Measurements from ENCODE around the gene KIAA0319L. TPM values are rescaled to one million over a fixed set of nuclear protein-coding genes. Genes with fewer than 3 reads are reported as not detected.
A peak's percentile ranks its signal among the peaks of the same experiment; 100 is the strongest.

KIAA0319L gene
- 28.9 TPM for total RNA-seq
- 10 to 100 TPM; 26.7 to 45.9 (median 35.2) TPM for polyA plus RNA-seq (ENCODE audit: insufficient read depth in 1 of 8, insufficient read length in 8 of 8, low replicate concordance in 1 of 8)
- long read RNA-seq, donor 1, partial matches to known transcripts: 0 of 2 reads
- long read RNA-seq, donor 1, other reads (novel, unspliced or antisense): 0 of 2 reads
- long read RNA-seq, donor 2: 0 reads
- long read RNA-seq, donor 3, full-length matches to known transcripts: 3 of 9 reads
- long read RNA-seq, donor 3, partial matches to known transcripts: 6 of 9 reads
- long read RNA-seq, donor 3, other reads (novel, unspliced or antisense): 0 of 9 reads
- long read RNA-seq, donor 4: 0 reads
- long read RNA-seq, donor 5, full-length matches to known transcripts: 2 of 23 reads
- long read RNA-seq, donor 5, partial matches to known transcripts: 21 of 23 reads
- long read RNA-seq, donor 5, other reads (novel, unspliced or antisense): 0 of 23 reads
- long read RNA-seq, donor 6, full-length matches to known transcripts: 4 of 10 reads
- long read RNA-seq, donor 6, partial matches to known transcripts: 6 of 10 reads
- long read RNA-seq, donor 6, other reads (novel, unspliced or antisense): 0 of 10 reads
- long read RNA-seq, donor 7, full-length matches to known transcripts: 4 of 10 reads
- long read RNA-seq, donor 7, partial matches to known transcripts: 6 of 10 reads
- long read RNA-seq, donor 7, other reads (novel, unspliced or antisense): 0 of 10 reads
- long read RNA-seq, donor 8, partial matches to known transcripts: 0 of 1 reads
- long read RNA-seq, donor 8, other reads (novel, unspliced or antisense): 0 of 1 reads
- long read RNA-seq, donor 9, full-length matches to known transcripts: 3 of 25 reads
- long read RNA-seq, donor 9, partial matches to known transcripts: 22 of 25 reads
- long read RNA-seq, donor 9, other reads (novel, unspliced or antisense): 0 of 25 reads
- long read RNA-seq, donor 10, partial matches to known transcripts: 5 of 5 reads
- long read RNA-seq, donor 10, other reads (novel, unspliced or antisense): 0 of 5 reads
- long read RNA-seq, donor 11, full-length matches to known transcripts: 4 of 4 reads
- long read RNA-seq, donor 11, partial matches to known transcripts: 0 of 4 reads
- long read RNA-seq, donor 11, other reads (novel, unspliced or antisense): 0 of 4 reads

DNA sequence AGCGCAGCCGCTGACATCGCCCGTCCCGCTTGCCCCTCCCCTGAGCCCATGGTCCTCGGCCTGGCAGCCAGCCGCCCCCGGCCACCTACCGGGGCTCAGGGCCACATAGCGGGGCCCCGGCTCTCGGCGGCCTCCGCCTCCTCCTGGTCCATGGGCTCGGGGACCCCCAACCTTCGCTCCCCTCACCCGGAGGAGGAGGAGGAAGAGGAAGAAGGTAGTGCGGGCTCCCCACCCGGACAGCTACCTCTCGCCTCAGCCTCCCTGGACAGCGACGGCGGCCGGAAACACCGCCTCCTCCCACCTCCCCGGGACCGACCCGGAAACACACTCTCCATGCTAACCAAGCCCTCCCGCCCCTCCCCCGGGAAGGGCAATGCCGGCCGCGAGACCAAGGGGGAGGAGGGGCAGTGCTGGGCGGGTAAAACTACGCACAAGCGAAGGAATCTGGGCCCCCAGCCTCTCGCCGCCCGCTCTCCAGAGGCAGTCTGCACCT is at the start of gene KIAA0319L:
TSS of gene KIAA0319L (minus strand) at position 286 of the 493 bp plus-strand sequence. CDS start 2,912 bp downstream, outside the sequence.
- H3K27me3 ChIP-seq (ENCODE audit: control insufficient read depth, insufficient read depth, low read length): no peaks in the 10 kb centered on the region
- DNase-seq: no peak
- 0% methylated on average over 11 of the region's 39 CpGs for WGBS (ENCODE audit: insufficient coverage)
- H3K9me3 ChIP-seq (replicated peaks; ENCODE audit: control insufficient read depth, low read depth, low read length): no peaks in the 10 kb centered on the region
- H3K4me3 ChIP-seq (ENCODE audit: low read length): peak within 1 kb of the TSS; percentile 84
- peak within 1 kb of the TSS; percentile 92 for H3K27ac ChIP-seq (ENCODE audit: low read length)
- peaks cover 45% of the 10 kb centered on the region for H3K4me1 ChIP-seq (ENCODE audit: control insufficient read depth, insufficient read depth, low read length)
- peaks cover 14% of the 10 kb centered on the region for H3K36me3 ChIP-seq (ENCODE audit: control insufficient read depth, insufficient read depth, low read length)

DNA sequence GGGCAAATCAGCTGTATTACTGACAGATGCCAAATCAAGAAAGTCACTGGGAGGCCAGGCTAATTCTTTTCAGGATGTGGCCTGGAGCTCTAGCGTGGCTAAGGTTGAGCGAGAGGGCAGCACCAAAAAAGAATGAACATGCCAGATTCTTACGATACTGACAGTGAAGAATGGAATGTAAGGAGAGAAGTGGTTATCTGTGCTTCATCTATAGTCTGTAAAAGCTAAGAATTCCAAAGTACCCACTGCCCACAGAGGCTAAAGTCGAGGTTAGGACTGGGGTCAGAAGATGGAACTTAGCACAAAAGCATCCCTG is 48.6 kb upstream of the KIAA0319L start:
- peaks cover 50% of the 10 kb centered on the region for H3K36me3 ChIP-seq (ENCODE audit: control insufficient read depth, insufficient read depth, low read length)
- no peak for DNase-seq
- 87% methylated on average over 3 of the region's 4 CpGs for WGBS (ENCODE audit: insufficient coverage)

DNA sequence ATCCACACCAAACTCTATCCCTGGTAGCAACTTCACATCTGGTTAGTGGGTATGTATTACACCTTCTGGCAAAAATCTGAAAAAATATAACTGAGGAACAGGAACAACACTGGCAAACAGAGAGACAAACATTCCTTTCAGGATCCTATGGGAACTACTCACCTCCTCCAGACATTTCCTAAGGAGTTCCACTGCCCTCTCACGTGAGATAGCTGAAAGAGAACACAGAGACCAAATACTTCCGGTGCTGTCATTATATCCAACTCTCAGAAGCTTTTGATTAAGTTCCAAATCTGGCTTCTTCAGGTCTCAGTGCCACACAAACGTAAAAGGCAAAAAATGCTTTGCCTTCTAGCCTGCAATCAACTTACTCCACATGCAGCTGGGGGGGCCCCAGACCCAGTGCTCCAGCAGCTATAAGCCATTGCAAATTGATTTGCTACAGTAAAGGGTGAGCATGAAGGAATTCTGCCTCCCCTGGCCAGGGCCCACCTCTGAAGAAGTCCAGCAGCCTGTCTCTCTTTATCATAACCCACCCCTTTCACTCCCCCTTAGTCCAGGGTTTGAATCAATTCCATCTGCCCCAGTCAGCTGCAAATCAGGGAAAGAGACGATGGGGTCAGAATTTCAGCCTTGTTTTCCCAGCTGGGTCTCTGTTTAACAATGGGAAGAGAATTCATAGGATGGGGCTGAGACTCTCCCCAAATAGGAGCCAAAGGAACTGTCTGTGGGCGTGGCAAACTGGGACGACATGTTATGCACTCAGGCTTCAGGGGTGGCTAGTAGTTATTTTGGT is 48.1 kb upstream of the KIAA0319L start:
- no peak for DNase-seq
- H3K27ac ChIP-seq (ENCODE audit: low read length): no peak overlapping the region
- H3K4me3 ChIP-seq (ENCODE audit: low read length): no peak overlapping the region
- H3K36me3 ChIP-seq (ENCODE audit: control insufficient read depth, insufficient read depth, low read length): peaks cover 50% of the 10 kb centered on the region
- no peaks in the 10 kb centered on the region for H3K27me3 ChIP-seq (ENCODE audit: control insufficient read depth, insufficient read depth, low read length)
- WGBS (ENCODE audit: insufficient coverage): 67% methylated on average over 5 of the region's 6 CpGs
- no peaks in the 10 kb centered on the region for H3K9me3 ChIP-seq (replicated peaks; ENCODE audit: control insufficient read depth, low read depth, low read length)
- peaks cover 4% of the 10 kb centered on the region for H3K4me1 ChIP-seq (ENCODE audit: control insufficient read depth, insufficient read depth, low read length)

More for the DNA sequence above, 48.6 kb upstream of the KIAA0319L start:
- Histone ChIP-seq H3K9me3 (replicated peaks; ENCODE audit: control insufficient read depth, low read depth, low read length) (no peaks in the 10 kb centered on the region), H3K4me3 (ENCODE audit: low read length) (no peak overlapping the region), H3K27ac (ENCODE audit: low read length) (no peak overlapping the region), H3K4me1 (ENCODE audit: control insufficient read depth, insufficient read depth, low read length) (peaks cover 4% of the 10 kb centered on the region), H3K27me3 (ENCODE audit: control insufficient read depth, insufficient read depth, low read length) (no peaks in the 10 kb centered on the region)

DNA sequence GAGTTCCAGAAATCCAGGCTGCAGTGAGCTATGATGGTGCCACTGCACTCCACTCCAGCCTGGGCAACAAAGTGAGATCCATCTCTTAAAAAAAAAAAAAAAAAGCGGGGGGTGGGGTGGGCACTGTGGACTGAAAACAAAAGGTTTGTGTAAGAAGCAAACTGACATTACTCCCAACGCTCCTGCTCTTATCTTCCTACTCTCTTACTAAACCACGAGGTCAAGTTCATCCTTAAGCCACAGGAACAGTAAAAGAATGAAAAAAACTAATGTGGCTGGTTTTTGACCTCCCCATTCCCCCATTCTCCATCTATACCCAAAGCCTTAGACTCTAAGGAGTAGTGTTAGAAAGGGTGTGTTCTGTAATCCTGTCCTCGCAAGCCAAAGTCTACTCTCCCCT is 46.7 kb upstream of the KIAA0319L start:
- H3K9me3 ChIP-seq (replicated peaks; ENCODE audit: control insufficient read depth, low read depth, low read length): no peaks in the 10 kb centered on the region
- H3K27me3 ChIP-seq (ENCODE audit: control insufficient read depth, insufficient read depth, low read length): no peaks in the 10 kb centered on the region
- H3K27ac ChIP-seq (ENCODE audit: low read length): no peak overlapping the region
- peaks cover 4% of the 10 kb centered on the region for H3K4me1 ChIP-seq (ENCODE audit: control insufficient read depth, insufficient read depth, low read length)
- WGBS (ENCODE audit: insufficient coverage): no CpG with 5 or more reads among the region's 4 CpGs
- H3K36me3 ChIP-seq (ENCODE audit: control insufficient read depth, insufficient read depth, low read length): peaks cover 45% of the 10 kb centered on the region
- DNase-seq: no peak
- no peak overlapping the region for H3K4me3 ChIP-seq (ENCODE audit: low read length)

DNA sequence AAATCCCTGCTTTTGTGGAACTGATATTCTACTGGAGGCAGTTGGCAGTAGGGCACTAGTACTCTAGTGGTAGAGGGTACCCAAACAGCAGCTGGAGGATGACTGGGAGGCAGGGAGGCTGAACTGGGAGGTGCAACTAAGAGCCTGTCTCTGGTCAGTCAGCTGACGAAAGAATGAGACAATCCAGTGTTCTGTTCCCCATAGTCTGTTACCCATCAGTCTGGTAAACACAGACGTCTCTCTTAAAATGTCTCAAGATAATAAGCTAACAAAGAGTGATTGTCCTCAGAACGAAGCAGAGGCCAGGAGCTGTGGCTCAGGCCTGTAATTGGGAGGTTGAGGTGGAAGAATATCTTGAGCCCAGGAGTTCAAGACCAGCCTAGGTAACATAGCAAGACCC is 46.3 kb upstream of the KIAA0319L start:
- H3K36me3 ChIP-seq (ENCODE audit: control insufficient read depth, insufficient read depth, low read length): peaks cover 42% of the 10 kb centered on the region
- H3K4me3 ChIP-seq (ENCODE audit: low read length): no peak overlapping the region
- peaks cover 4% of the 10 kb centered on the region for H3K4me1 ChIP-seq (ENCODE audit: control insufficient read depth, insufficient read depth, low read length)
- no peaks in the 10 kb centered on the region for H3K9me3 ChIP-seq (replicated peaks; ENCODE audit: control insufficient read depth, low read depth, low read length)
- DNase-seq: no peak
- no peak overlapping the region for H3K27ac ChIP-seq (ENCODE audit: low read length)
- H3K27me3 ChIP-seq (ENCODE audit: control insufficient read depth, insufficient read depth, low read length): no peaks in the 10 kb centered on the region
- no CpG with 5 or more reads among the region's 3 CpGs for WGBS (ENCODE audit: insufficient coverage)

DNA sequence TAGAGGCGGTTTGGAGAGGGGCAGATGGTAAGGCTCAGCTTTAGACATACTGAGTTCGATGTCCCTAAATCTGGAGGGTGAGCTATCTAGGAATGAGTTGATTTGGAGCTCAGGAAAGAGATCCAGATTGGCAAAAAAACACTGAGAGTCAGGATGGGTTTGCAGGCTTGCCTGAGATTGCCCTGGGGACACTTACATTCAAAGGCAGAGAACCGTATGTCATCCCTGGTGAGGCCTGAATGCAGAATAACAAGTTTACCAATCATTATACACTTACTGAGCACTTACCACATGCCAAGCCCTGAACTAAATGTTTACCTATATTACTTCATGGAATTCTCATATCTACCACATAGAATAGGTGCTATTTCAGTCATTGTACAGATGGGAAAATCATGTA is 43.4 kb upstream of the KIAA0319L start:
- DNase-seq: no peak
- peaks cover 3% of the 10 kb centered on the region for H3K4me1 ChIP-seq (ENCODE audit: control insufficient read depth, insufficient read depth, low read length)

GRCh38 chr1:35599411-35599810 is 42.2 kb upstream of the KIAA0319L start:
- Histone ChIP-seq H3K4me3 (ENCODE audit: low read length) (no peak overlapping the region), H3K4me1 (ENCODE audit: control insufficient read depth, insufficient read depth, low read length) (no peaks in the 10 kb centered on the region), H3K9me3 (replicated peaks; ENCODE audit: control insufficient read depth, low read depth, low read length) (no peaks in the 10 kb centered on the region), H3K27ac (ENCODE audit: low read length) (no peak overlapping the region), H3K27me3 (ENCODE audit: control insufficient read depth, insufficient read depth, low read length) (no peaks in the 10 kb centered on the region), H3K36me3 (ENCODE audit: control insufficient read depth, insufficient read depth, low read length) (peaks cover 32% of the 10 kb centered on the region)
- 56% methylated on average over 3 of the region's 3 CpGs for WGBS (ENCODE audit: insufficient coverage)
- DNase-seq: no peak

More for the DNA sequence above, 43.4 kb upstream of the KIAA0319L start:
- H3K27ac ChIP-seq (ENCODE audit: low read length): no peak overlapping the region
- no peaks in the 10 kb centered on the region for H3K9me3 ChIP-seq (replicated peaks; ENCODE audit: control insufficient read depth, low read depth, low read length)
- peaks cover 40% of the 10 kb centered on the region for H3K36me3 ChIP-seq (ENCODE audit: control insufficient read depth, insufficient read depth, low read length)
- no peaks in the 10 kb centered on the region for H3K27me3 ChIP-seq (ENCODE audit: control insufficient read depth, insufficient read depth, low read length)
- no peak overlapping the region for H3K4me3 ChIP-seq (ENCODE audit: low read length)
- 100% methylated on average over 3 of the region's 3 CpGs for WGBS (ENCODE audit: insufficient coverage)

- WGBS (ENCODE audit: insufficient coverage): 69% methylated on average over 1 of the region's 2 CpGs
- DNase-seq: no peak
- H3K9me3 ChIP-seq (replicated peaks; ENCODE audit: control insufficient read depth, low read depth, low read length): no peaks in the 10 kb centered on the region
- H3K4me3 ChIP-seq (ENCODE audit: low read length): no peak overlapping the region
- H3K4me1 ChIP-seq (ENCODE audit: control insufficient read depth, insufficient read depth, low read length): no peaks in the 10 kb centered on the region
- no peak overlapping the region for H3K27ac ChIP-seq (ENCODE audit: low read length)
- no peaks in the 10 kb centered on the region for H3K27me3 ChIP-seq (ENCODE audit: control insufficient read depth, insufficient read depth, low read length)
- peaks cover 29% of the 10 kb centered on the region for H3K36me3 ChIP-seq (ENCODE audit: control insufficient read depth, insufficient read depth, low read length)
Observed at GRCh38 chr1:35598895-35599294, 41.7 kb upstream of the KIAA0319L start.

DNA sequence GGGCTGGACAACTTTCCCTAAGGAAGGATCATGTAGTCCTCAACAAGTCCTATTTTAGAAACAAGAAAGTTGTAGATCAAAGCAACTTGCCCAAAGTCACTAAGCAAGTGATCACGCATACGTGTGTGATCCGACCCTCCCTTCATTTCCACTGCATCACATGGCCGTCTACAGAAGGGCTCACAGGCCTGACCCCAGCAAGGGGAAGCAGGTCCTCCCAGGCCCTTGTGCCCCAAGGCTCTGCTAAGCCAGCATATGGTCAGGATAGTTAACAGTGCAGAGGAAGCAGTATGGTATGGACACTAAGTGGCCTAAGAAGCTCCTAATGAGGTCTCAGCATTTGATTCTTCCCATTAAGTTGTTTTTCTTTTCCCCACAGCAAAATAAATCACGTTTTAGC is 40.7 kb upstream of the KIAA0319L start:
- no peak overlapping the region for H3K4me3 ChIP-seq (ENCODE audit: low read length)
- H3K36me3 ChIP-seq (ENCODE audit: control insufficient read depth, insufficient read depth, low read length): peaks cover 19% of the 10 kb centered on the region
- DNase-seq: no peak
- no peak overlapping the region for H3K27ac ChIP-seq (ENCODE audit: low read length)
- H3K4me1 ChIP-seq (ENCODE audit: control insufficient read depth, insufficient read depth, low read length): no peaks in the 10 kb centered on the region
- WGBS (ENCODE audit: insufficient coverage): no CpG with 5 or more reads among the region's 5 CpGs
- no peaks in the 10 kb centered on the region for H3K9me3 ChIP-seq (replicated peaks; ENCODE audit: control insufficient read depth, low read depth, low read length)
- no peaks in the 10 kb centered on the region for H3K27me3 ChIP-seq (ENCODE audit: control insufficient read depth, insufficient read depth, low read length)

All from muscle of leg (tissue), 16 donors.